GM21723 (cell line): ENCODE results near the gene ATM.

ENCODE experiments used
- ATAC-seq: cut with Tn5 transposase; IDR thresholded peaks from one replicate; pipeline ENCODE4 v1.9.1; 2021; ENCODE audit warnings: mild to moderate bottlenecking, moderate library complexity; ENCODE audit not compliant: unreplicated experiment

The ATM gene

DNA sequence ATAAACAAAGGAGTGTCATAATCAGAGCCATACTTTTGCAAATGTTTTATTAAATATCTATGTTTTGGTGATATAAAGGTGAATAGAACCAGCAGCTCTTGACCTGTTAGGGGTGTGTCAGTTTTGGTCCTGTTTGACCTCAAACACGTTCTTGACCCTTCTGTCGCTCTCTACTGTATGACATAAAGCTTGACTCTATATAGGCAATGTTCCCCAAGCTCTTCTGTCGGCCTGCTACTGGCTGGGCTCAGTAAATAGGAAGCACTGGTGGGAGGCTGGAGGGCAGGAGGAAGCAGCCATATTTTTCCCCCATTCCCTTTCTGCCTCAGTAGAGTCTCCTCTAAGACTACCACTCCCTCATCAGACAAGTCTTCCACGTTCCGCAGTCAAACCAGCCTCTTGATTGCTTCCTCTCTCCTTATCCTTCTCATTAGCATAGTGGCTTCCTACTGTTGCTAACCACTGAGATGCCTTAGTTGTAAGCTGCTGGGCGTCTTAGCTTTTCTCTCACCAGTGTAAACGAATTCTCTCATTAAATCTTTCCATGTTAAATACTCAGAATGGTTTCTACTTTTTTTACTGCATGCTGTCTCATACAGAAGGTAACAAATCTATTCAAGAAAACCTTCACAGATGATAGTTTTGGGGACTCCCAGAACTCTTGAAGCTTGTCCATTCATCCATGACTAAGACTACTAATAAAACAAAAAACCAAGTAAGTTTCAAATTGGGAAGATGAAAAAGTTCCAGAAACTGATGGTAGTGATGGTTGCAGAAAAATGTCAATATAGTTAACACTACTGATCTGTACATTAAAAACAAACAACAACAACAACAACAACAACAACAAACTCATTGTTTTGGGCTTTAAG, 3.7 kb upstream of the ATM start:
- ATAC-seq, result no peak

DNA sequence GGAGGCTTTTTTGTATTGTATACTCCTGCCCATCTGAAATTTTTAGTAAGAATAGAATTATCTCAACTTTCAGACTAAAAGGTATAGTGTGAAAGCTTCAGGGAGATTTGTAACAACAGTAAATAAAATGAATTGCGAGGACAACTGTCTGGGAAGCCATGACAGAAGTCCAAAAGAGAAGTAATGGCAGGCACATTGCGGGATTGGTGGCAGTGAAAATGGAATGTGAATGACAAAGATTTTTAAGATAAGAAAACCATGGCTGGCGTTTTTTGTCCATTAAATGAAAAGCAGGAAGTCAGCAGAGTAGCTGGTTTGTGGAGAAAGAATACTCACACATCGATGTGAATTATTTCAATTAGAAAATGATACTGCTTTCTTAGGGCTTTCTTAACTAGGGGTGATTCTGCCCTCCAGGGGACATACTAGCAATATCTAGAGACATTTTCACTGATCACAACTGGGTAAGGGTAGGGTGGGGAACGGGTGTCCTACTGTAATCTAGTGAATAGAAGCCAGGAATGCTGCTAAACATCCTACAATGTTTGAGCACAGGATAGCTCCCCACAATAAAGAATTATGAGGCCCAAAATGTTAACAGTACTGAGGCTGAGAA, 2.0 kb upstream of the ATM start:
- no peak for ATAC-seq

GRCh38 chr11:108221371-108221770, 1.5 kb upstream of the ATM start:
- ATAC-seq, result no peak

- peak; percentile 4 for ATAC-seq
Measured at GRCh38 chr11:108221911-108222573, 825 bp upstream of the ATM start.

DNA sequence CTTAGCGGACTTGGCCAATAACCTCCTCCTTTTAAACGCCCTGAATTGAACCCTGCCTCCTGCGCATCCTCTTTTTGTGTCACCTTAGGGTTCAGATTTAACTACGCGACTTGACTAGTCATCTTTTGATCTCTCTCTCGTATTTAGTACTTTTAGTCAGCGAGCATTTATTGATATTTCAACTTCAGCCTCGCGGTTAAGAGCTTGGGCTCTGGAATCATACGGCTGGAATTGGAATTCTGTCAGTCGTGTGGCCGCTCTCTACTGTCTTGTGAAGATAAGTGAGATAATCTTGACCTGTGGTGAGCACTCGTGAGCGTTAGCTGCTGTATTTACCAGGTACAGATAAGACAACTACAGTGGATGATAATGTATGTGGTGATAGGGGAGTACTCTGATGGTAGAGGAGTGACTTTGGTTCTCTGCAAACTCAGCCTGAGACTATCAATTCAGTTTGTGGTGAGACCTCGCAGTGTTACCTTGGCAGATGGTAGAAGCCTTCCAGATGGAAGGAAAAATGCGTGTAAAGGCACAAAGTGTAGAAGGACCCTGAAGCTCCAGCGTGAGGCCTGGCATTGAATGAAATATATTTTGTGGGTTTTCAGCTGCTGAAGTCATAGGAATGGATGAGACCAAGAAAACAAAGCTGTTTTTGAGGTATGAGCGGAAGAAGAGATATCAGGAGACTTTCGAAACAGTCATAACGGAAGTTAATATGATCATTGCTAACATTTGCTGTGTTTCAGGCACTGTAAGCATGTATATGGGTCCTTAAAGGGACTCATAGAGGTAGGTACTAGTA, 682 bp downstream of the ATM start:
- peak; percentile 27 for ATAC-seq

- ATAC-seq, result no peak
Measured at GRCh38 chr11:108224366-108224765, 1.5 kb downstream of the ATM start.

- ATAC-seq, result no peak
Measured at GRCh38 chr11:108224911-108225786, 2.3 kb downstream of the ATM start.

- ATAC-seq, result no peak
Measured at GRCh38 chr11:108226036-108226435, 3.2 kb downstream of the ATM start.

GRCh38 chr11:108228251-108228650, 5.4 kb downstream of the ATM start:
- ATAC-seq, result no peak

DNA sequence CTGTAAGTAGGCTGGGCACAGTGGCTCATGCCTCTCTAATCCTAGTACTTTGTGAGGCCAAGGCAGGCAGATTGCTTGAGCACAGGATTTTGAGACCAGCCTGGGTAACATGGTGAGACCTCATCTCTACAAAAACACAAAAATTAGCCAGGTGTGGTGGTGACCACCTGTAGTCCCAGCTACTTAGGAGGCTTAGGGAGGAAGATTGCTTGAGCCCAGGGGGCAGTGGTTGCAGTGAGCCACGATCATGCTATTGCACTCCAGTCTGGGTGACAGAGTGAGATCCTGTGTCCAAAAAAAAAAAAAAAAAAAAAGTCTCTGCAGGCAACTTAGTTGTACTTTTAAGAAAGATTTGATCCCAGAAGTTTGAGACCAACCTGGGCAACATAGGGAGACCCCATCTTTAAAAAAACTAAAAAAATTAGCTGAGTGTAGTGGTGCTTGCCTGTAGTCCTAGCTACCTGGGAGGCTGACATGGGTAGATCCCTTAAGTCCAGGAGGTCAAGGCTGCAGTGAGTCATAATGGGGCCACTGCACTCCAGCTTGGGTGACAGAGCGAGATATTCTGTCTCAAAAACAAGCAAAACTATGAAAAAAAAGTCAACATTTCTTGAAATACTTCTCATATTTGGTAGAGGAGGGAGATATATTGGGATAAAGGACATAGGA, 10.5 kb downstream of the ATM start:
- ATAC-seq, result no peak

DNA sequence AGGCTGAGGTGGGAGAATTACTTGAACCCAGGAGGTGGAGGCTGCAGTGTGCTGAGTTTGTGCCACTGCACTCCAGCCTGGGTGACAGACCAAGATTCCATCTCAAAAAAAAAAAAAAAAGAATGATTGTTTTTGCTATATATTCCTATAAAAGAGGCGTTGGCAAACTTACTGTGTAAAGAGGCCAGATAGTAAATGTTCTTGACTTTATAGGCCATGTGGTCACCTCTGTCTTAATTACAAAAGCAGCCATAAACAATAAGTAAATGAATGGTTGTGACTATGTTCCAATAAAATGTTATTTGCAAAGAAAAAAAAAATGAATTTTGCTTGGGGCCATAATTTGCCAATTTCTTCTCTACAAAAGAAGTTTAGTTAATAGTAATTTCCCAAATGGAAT, 12.3 kb downstream of the ATM start:
- no peak for ATAC-seq

DNA sequence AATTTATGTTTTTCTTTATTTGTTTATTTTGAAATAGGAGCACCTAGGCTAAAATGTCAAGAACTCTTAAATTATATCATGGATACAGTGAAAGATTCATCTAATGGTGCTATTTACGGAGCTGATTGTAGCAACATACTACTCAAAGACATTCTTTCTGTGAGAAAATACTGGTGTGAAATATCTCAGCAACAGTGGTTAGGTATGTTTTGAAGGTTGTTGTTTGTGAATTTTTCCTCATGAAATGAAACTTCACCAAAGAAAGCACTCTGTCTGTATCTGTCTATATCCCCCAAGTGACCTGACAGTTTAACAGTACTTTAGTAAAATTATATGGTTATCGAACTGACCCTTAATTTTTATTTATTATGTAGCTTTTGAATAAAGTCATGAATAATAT, 12.8 kb downstream of the ATM start:
- ATAC-seq, result no peak

GRCh38 chr11:108237058-108237481, 14.2 kb downstream of the ATM start:
- peak; percentile 37 for ATAC-seq

DNA sequence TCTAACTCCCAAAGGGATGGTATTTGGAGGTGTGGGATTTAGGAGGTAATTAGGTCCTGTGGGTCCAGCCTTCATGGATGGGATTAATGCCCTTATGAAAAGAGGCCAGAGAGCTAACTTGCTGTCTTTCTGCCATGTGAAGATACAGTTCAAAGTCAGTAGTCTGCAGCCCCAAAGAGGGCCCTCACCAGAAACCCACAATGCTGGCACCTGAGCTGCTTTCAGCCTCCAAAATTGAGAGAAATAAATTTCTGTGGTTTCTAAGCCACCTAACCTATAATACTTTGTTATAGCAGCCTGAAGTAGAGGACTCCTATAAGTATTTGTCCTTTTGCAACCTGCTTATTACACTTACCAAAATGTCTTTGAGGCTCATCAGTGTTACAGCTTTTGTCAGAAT, 16.2 kb downstream of the ATM start:
- no peak for ATAC-seq

DNA sequence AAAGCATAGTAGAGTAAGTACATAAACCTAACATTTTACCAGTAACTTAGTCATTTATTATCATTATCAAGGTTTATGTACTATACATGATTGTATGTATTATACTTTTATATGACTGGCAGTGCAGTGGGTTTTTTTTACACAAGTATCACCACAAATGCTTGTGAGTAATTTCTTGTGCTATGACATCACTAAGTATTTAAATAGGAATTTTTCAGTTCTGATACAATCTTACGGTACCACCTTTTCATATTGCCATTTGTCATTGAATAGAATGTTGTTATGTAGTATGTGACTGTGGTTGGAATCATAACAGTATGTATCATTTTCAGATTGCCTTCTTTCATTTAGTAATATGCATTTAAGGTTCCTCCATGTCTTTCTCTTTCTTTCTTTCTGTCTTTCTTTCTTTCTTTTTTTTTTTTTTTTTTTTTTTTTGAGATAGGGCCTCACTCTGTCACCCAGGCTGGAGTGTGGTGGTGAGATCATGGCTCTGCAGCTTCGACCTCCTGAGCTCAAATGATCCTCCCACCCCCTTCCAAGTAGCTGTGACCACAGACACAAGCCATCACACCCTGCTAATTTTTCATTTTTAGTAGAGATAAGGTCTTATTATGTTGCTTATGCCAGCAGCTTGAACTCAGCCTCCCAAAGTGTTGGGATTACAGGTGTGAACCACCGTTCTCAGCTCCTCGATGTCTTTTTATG, 18.6 kb downstream of the ATM start:
- no peak for ATAC-seq

GRCh38 chr11:108242422-108242821, 19.6 kb downstream of the ATM start:
- no peak for ATAC-seq

GRCh38 chr11:108246308-108246707, 23.4 kb downstream of the ATM start:
- no peak for ATAC-seq

DNA sequence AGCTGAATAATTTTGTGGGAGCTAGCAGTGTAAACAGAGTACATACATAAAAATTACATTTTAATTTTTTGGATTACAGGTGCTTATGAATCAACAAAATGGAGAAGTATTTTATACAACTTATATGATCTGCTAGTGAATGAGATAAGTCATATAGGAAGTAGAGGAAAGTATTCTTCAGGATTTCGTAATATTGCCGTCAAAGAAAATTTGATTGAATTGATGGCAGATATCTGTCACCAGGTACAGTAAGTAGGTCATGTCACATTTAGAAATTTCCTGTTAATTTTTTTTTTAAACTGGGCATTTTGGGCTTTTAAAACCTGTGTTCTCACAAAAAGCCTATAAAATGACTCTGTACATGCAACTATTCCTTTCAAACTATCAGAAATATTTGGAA, 24.0 kb downstream of the ATM start:
- no peak for ATAC-seq

GRCh38 chr11:108253176-108253575, 30.3 kb downstream of the ATM start:
- ATAC-seq, result no peak
